Measurements from ENCODE around the gene PTPN14.

Gene PTPN14

DNA sequence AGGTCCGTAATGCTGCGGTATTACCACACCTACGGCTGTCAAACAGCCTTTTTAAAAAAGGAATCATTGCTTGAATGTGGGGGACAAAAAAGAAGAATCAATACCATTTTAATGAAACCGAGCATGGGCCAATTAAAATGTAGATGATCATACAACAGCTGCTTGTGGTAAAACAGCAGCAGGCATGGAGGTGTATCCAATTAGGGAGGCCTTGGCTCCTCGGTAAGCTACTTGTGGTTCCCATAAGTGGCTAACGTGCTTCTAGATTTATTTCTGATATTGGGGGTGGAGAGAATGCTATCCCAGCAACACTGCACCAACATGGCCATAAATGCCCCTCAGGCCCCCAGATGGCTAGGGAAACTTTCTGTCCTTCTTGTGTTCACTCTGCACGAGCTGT, 1.8 kb downstream of the PTPN14 start:
- TF ChIP-seq, protein P1, sequence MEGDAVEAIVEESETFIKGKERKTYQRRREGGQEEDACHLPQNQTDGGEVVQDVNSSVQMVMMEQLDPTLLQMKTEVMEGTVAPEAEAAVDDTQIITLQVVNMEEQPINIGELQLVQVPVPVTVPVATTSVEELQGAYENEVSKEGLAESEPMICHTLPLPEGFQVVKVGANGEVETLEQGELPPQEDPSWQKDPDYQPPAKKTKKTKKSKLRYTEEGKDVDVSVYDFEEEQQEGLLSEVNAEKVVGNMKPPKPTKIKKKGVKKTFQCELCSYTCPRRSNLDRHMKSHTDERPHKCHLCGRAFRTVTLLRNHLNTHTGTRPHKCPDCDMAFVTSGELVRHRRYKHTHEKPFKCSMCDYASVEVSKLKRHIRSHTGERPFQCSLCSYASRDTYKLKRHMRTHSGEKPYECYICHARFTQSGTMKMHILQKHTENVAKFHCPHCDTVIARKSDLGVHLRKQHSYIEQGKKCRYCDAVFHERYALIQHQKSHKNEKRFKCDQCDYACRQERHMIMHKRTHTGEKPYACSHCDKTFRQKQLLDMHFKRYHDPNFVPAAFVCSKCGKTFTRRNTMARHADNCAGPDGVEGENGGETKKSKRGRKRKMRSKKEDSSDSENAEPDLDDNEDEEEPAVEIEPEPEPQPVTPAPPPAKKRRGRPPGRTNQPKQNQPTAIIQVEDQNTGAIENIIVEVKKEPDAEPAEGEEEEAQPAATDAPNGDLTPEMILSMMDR (IDR thresholded peaks at IDR 0.05; ENCODE audit: control extremely low read depth, extremely low read depth, low read depth, missing control alignments), result no peak
- ChIA-PET CTCF (interaction anchor here (1.1 to 1.5 kb wide), 2 partner anchors 8 to 31 kb away, joined by 3 read pairs; no protein-coding TSS in a partner anchor), POLR2A (no interaction called here)
- DNase-seq (ENCODE audit: extremely low spot score), result no peak

GRCh38 chr1:214548988-214549387, 2.4 kb downstream of the PTPN14 start:
- POLR2A ChIA-PET, result no interaction called here
- TF ChIP-seq, protein P1 (IDR thresholded peaks at IDR 0.05; ENCODE audit: control extremely low read depth, extremely low read depth, low read depth, missing control alignments), result no peak
- DNase-seq (ENCODE audit: extremely low spot score), result no peak

DNA sequence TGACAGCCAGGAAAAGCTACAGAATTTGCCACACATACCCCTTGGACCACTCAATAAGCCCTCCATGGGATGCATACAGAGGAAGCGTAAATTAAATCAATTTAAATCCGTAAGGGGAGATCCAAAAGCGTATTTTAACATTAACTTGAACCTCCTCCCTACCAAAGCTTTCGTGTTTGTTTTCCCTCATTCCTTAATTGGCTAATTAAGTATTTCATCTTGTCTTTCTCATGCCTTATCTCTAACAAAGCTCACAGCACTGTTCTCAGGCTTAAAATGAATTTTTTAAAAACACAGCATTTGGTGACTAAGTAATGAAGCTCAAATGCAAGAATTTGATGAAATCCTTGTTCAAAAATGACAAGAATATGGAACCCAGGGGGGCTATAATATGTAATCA, 3.1 kb downstream of the PTPN14 start:
- POLR2A ChIA-PET, result no interaction called here
- DNase-seq (ENCODE audit: extremely low spot score), result no peak
- TF ChIP-seq, protein P1 (IDR thresholded peaks at IDR 0.05; ENCODE audit: control extremely low read depth, extremely low read depth, low read depth, missing control alignments), result no peak
- CTCF ChIA-PET, result no interaction called here

More at GRCh38 chr1:214548988-214549387, 2.4 kb downstream of the PTPN14 start:
- CTCF ChIA-PET, result no interaction called here

- POLR2A ChIA-PET, result no interaction called here
- CTCF ChIA-PET, result no interaction called here
- TF ChIP-seq, protein P1 (IDR thresholded peaks at IDR 0.05; ENCODE audit: control extremely low read depth, extremely low read depth, low read depth, missing control alignments), result no peak
- no peak for DNase-seq (ENCODE audit: extremely low spot score)
These were observed 3.7 kb downstream of the PTPN14 start for GRCh38 chr1:214547747-214548146.

DNA sequence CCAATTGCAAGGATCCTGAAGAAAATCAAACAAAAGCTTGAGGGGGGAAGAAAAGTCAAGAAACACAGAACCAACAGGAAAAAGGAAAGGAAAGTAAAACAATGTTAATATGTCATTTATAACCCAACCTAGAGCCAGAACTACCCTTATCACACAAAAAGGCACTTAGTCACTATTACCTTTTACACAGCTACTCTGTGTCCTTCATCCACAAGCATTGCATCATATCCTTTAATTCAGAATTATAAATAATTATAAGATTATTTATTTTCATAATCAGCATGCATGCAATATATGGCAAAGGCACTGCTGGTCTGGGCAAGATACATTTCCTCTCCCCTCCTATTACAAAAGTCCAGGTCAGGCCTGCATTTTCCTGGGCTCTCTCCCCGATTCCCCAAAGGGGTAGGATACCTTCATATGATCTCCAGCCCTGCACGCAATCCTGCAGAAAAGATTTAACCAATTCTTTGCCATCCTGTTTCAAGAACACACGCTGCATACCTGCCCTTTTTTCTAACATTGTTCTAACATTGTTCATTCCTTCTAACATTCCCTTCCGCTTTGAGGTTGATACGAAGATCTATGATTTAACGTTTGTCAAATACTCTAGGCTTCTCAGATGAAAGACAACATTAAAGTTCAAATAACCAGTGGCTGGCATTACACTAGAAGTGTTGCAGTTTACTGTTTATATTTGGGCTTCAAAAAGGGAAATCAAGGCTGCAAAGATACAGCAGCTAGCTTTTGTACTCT, 4.3 kb downstream of the PTPN14 start:
- POLR2A ChIA-PET, result no interaction called here
- CTCF ChIA-PET, result interaction anchor here (1.1 kb wide), 1 partner anchor 10 kb away, joined by 3 read pairs; no protein-coding TSS in a partner anchor
- no peak for DNase-seq (ENCODE audit: extremely low spot score)

GRCh38 chr1:214546084-214546483, 5.3 kb downstream of the PTPN14 start:
- ChIA-PET CTCF (interaction anchor here (1.1 kb wide), 1 partner anchor 9 kb away, joined by 3 read pairs; no protein-coding TSS in a partner anchor), POLR2A (no interaction called here)
- TF ChIP-seq, protein P1 (IDR thresholded peaks at IDR 0.05; ENCODE audit: control extremely low read depth, extremely low read depth, low read depth, missing control alignments), result no peak
- no peak for DNase-seq (ENCODE audit: extremely low spot score)

More for the DNA sequence above, 4.3 kb downstream of the PTPN14 start:
- TF ChIP-seq, protein P1 (IDR thresholded peaks at IDR 0.05; ENCODE audit: control extremely low read depth, extremely low read depth, low read depth, missing control alignments), result no peak
